CD4-positive, alpha-beta T cell (primary cell): ENCODE data around the gene FOSL1. TPM values are rescaled to one million over a fixed set of nuclear protein-coding genes. Genes with fewer than 3 reads are reported as not detected.

Experiments
- ATAC-seq: fragments of 200-7000 bp; cut with Tn5 transposase; one replicate; pipeline ENCODE4 v1.10.0; 2022; ENCODE audit warnings: mild to moderate bottlenecking; ENCODE audit not compliant: poor library complexity
- CTCF ChIA-PET: fragments of 350-600 bp; sonication (Branson Sonifier 250); formaldehyde crosslinking; loops from one replicate; lab custom pipeline; 2021; ENCODE audit warnings: antibody characterized with exemption, inconsistent platforms; lab: Charles Lee
- POLR2A ChIA-PET: fragments of 350-600 bp; sonication (Branson Sonifier 250); formaldehyde crosslinking; loops from one replicate; lab custom pipeline; 2021; ENCODE audit warnings: antibody characterized with exemption, inconsistent platforms; lab: Charles Lee
- DNase-seq, 14 experiments: peaks; one replicate each; pipeline ENCODE4 v3.0.0-alpha.2; 2013 to 2020; ENCODE audit warnings: mixed read lengths in 2 of 14
- H3K27ac ChIP-seq, 2 donors: one replicate each; pipeline versions ENCODE4 v1.5.1 to v1.7.0; 2013; ENCODE audit warnings: low read length in 2 of 2, low read depth in 1 of 2, mild to moderate bottlenecking in 1 of 2
- H3K27me3 ChIP-seq, 2 experiments: 1 replicate in 1 of 2; 2 replicates in 1 of 2; pipeline versions ENCODE4 v1.6.1 to v1.7.0; 2013; ENCODE audit warnings: low read length in 2 of 2, control low read depth in 1 of 2, mild to moderate bottlenecking in 1 of 2, moderate library complexity in 1 of 2; ENCODE audit not compliant: insufficient read depth in 2 of 2, control insufficient read depth in 1 of 2
- H3K36me3 ChIP-seq: one replicate; pipeline ENCODE4 v1.6.1; 2013; ENCODE audit warnings: low read length, control low read depth; ENCODE audit not compliant: insufficient read depth
- H3K4me1 ChIP-seq: one replicate; pipeline ENCODE4 v1.6.1; 2013; ENCODE audit warnings: low read length, control low read depth; ENCODE audit not compliant: insufficient read depth
- H3K4me3 ChIP-seq: one replicate; pipeline ENCODE4 v1.5.1; 2013; ENCODE audit warnings: mild to moderate bottlenecking, low read length, moderate library complexity
- H3K9me3 ChIP-seq, 2 experiments: 1 replicate in 1 of 2; 2 replicates in 1 of 2; pipeline versions ENCODE4 v1.6.1 to v1.7.0; 2013; ENCODE audit warnings: low read length in 2 of 2, mild to moderate bottlenecking in 2 of 2, control low read depth in 1 of 2, moderate library complexity in 1 of 2; ENCODE audit not compliant: control insufficient read depth in 1 of 2, insufficient read depth in 1 of 2
- H3K27ac Mint-ChIP-seq: one replicate; pipeline ENCODE4 v1.8.0; 2020; ENCODE audit warnings: mixed read lengths
- H3K27me3 Mint-ChIP-seq: one replicate; pipeline ENCODE4 v1.8.0; 2021; ENCODE audit warnings: mixed read lengths
- H3K36me3 Mint-ChIP-seq: one replicate; pipeline ENCODE4 v1.8.0; 2021; ENCODE audit warnings: low read depth, mixed read lengths
- H3K4me1 Mint-ChIP-seq: one replicate; pipeline ENCODE4 v1.8.0; 2021; ENCODE audit warnings: low read depth, mixed read lengths
- H3K4me3 Mint-ChIP-seq: one replicate; pipeline ENCODE4 v1.8.0; 2020; ENCODE audit warnings: mild to moderate bottlenecking, mixed read lengths
- H3K9me3 Mint-ChIP-seq: one replicate; pipeline ENCODE4 v1.8.0; 2020; ENCODE audit warnings: mixed read lengths
- intact Hi-C, 2 experiments: fragments of 100-400 bp; cut with DNase I in 1 of 2; cut with micrococcal nuclease in 1 of 2; formaldehyde crosslinking; loops; one replicate each; pipeline versions ENCODE4 v1.15.1 to v1.9.0; 2023 to 2025; cut with DNase I, micrococcal nuclease
- total RNA-seq, 174 experiments: library from RNA in 2 of 174; stranded (reverse) in 2 of 174; gene quantifications; one replicate each; pipeline ENCODE4 v1.2.3 and lab custom pipeline; 2021 to 2026
- TF ChIP-seq, protein P1 (sequence below): fragments of 200-600 bp; IDR thresholded peaks from one replicate; pipeline ENCODE4 v1.8.0; 2022; ENCODE audit warnings: antibody characterized with exemption, mild to moderate bottlenecking

The FOSL1 gene
- total RNA-seq, 2 experiments from 2014 or later = 1.8 to 2.2 TPM

- DNase-seq = peak in 2 of 14 experiments; percentile 22 to 51
- Histone ChIP-seq H3K4me3 (peak within 1 kb of the TSS; percentile 100), H3K36me3 (peaks cover 42% of the 10 kb centered on the region), H3K9me3 (no peaks in the 10 kb centered on the region), H3K27ac (peak within 1 kb of the TSS; percentile 83 to 86), H3K27me3 (no peaks in the 10 kb centered on the region), H3K4me1 (peaks cover 54% of the 10 kb centered on the region)
- Mint-ChIP-seq H3K4me1 (peaks cover 46% of the 10 kb centered on the region), H3K27me3 (no peaks in the 10 kb centered on the region), H3K36me3 (peaks cover 46% of the 10 kb centered on the region), H3K4me3 (peak within 1 kb of the TSS; percentile 94), H3K9me3 (no peaks in the 10 kb centered on the region), H3K27ac (peak within 1 kb of the TSS; percentile 92)
- TF ChIP-seq, protein P1, sequence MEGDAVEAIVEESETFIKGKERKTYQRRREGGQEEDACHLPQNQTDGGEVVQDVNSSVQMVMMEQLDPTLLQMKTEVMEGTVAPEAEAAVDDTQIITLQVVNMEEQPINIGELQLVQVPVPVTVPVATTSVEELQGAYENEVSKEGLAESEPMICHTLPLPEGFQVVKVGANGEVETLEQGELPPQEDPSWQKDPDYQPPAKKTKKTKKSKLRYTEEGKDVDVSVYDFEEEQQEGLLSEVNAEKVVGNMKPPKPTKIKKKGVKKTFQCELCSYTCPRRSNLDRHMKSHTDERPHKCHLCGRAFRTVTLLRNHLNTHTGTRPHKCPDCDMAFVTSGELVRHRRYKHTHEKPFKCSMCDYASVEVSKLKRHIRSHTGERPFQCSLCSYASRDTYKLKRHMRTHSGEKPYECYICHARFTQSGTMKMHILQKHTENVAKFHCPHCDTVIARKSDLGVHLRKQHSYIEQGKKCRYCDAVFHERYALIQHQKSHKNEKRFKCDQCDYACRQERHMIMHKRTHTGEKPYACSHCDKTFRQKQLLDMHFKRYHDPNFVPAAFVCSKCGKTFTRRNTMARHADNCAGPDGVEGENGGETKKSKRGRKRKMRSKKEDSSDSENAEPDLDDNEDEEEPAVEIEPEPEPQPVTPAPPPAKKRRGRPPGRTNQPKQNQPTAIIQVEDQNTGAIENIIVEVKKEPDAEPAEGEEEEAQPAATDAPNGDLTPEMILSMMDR = no peak
- intact Hi-C loops = loop anchor here (1.0 to 5.0 kb wide), 10 partner anchors 10 to 134 kb away; partner anchors contain the start of genes FIBP (in 2 of the 2), FOSL1 (in 2 of the 2), SART1 (in 2 of the 2) and BANF1 (in 1 of the 2)
- ChIA-PET CTCF (interaction anchor here (1.9 to 3.2 kb wide), 3 partner anchors 30 to 58 kb away, joined by 6 to 21 read pairs (median 10); partner anchors contain the start of genes CCDC85B, FIBP and MUS81), POLR2A (interaction anchor here (0.6 to 6.6 kb wide), 16 partner anchors 9 to 801 kb away, joined by 3 to 104 read pairs (median 6); partner anchors contain the start of genes BANF1, CCDC85B, CFL1 and FIBP)
- ATAC-seq = no peak
Measured at GRCh38 chr11:65918211-65919140, 18.3 kb upstream of the FOSL1 start, which contains the start of gene C11orf68. C11orf68 (minus strand) TSS chr11:65919062; CDS start chr11:65919031, 31 bp downstream.

DNA sequence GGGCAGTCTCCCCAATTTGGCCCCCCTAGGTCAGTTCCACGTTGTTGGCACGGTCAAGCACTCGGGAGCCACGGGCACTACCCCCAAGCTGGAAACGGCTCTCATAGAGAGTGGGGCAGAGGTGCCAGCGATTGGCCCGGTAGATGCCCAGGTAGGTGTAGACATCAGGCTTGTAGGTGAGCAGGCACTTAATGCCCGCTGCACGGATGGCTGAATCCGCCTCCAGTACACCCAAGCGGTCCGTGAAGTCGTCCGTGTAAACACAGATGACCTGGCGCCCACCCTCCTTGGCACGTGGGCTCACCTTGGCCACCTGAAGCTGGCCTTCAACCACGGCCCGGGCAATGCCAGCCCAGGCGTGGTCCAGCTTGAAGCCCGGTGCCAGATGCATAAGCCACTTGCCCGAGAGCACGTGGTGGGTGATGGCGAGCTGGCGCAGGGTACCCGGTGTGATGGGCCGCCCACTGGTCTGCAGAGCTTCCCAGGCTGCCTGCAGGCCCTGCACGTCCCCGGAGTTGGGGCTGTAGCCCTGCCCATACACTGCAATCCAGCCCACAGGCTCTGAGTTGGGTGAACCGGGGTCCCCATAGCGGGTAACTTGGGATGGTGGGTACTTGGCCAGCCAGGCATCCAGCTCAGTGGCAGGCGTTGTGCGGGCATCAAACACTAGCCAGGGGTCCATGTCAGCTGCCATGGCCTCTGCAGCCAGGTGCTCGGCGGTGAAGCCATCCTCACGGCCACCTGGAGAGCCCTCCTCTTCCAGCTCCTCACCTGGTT, 17.4 kb upstream of the FOSL1 start:
- Histone ChIP-seq H3K4me3 (peak overlapping the region; percentile 100), H3K9me3 (no peaks in the 10 kb centered on the region), H3K36me3 (peaks cover 33% of the 10 kb centered on the region), H3K27me3 (no peaks in the 10 kb centered on the region), H3K27ac (peak overlapping the region in 1 of 2 donors; percentile 83), H3K4me1 (peaks cover 54% of the 10 kb centered on the region)
- Mint-ChIP-seq H3K27me3 (no peaks in the 10 kb centered on the region), H3K9me3 (no peaks in the 10 kb centered on the region), H3K4me3 (peak overlapping the region; percentile 94), H3K27ac (peak overlapping the region; percentile 92), H3K4me1 (peaks cover 37% of the 10 kb centered on the region), H3K36me3 (peaks cover 38% of the 10 kb centered on the region)
- ChIA-PET POLR2A (interaction anchor here (0.6 to 6.6 kb wide), 14 partner anchors 8 to 800 kb away, joined by 3 to 104 read pairs (median 8); partner anchors contain the start of genes BANF1, CCDC85B, FIBP and FOSL1), CTCF (interaction anchor here (1.9 to 3.2 kb wide), 3 partner anchors 29 to 58 kb away, joined by 6 to 21 read pairs (median 10); partner anchors contain the start of genes CCDC85B, FIBP and MUS81)
- ATAC-seq (no peak), DNase-seq (peak in 1 of 14 experiments; percentile 46)
- TF ChIP-seq, protein P1 = no peak
- intact Hi-C loops = loop anchor here (2.0 to 5.0 kb wide), 3 partner anchors 43 to 135 kb away; partner anchors contain the start of genes CFL1 (in 1 of the 2), SART1 (in 1 of the 2) and SF3B2 (in 1 of the 2)
